Measurements from ENCODE around the gene MED20. TPM values are rescaled to one million over a fixed set of nuclear protein-coding genes. Genes with fewer than 3 reads are reported as not detected.

MED20 gene
- total RNA-seq, 5 donors from 2014 or later (not counting 1 experiment from before 2014, with no cell fraction given): 5.4 to 12.1 (median 11.1) TPM

- no peak for ATAC-seq (replicated peaks in 1 of 4)
- H3K4me3 Mint-ChIP-seq: no peak overlapping the region
- no CpG with 5 or more reads among the region's 2 CpGs for WGBS (ENCODE audit: insufficient coverage)
- DNase-seq: no peak
- Histone ChIP-seq H3K36me3 (ENCODE audit: control insufficient read depth in 2 of 2, extremely low read depth in 1 of 2, insufficient read depth in 1 of 2, low read length in 1 of 2) (no peaks in the 10 kb centered on the region), H3K4me1 (ENCODE audit: control insufficient read depth in 1 of 2, extremely low read depth in 1 of 2, insufficient read depth in 2 of 2, low read length in 2 of 2) (no peaks in the 10 kb centered on the region), H3K9me3 (no peaks in the 10 kb centered on the region), H3K27me3 (replicated peaks in 1 of 2; ENCODE audit: control insufficient read depth in 2 of 2, extremely low read depth in 1 of 2, insufficient read depth in 2 of 2, low read length in 1 of 2) (no peaks in the 10 kb centered on the region), H3K27ac (ENCODE audit: low read length) (no peak overlapping the region), H3K4me3 (ENCODE audit: control insufficient read depth in 1 of 2, extremely low read depth in 1 of 2, low read length in 1 of 2) (no peak overlapping the region)
- H3K4me1 Mint-ChIP-seq: no peaks in the 10 kb centered on the region
- H3K36me3 Mint-ChIP-seq: no peaks in the 10 kb centered on the region
- H3K27me3 Mint-ChIP-seq: no peaks in the 10 kb centered on the region
- H3K9me3 Mint-ChIP-seq: no peaks in the 10 kb centered on the region
- POLR2A ChIA-PET: no interaction called here
- H3K27ac Mint-ChIP-seq: no peak overlapping the region
- CTCF ChIA-PET: no interaction called here
These were observed 49.2 kb downstream of the MED20 start for GRCh38 chr6:41871691-41872090.

GRCh38 chr6:41859356-41859755, 61.6 kb downstream of the MED20 start:
- no peaks in the 10 kb centered on the region for H3K27me3 Mint-ChIP-seq
- Histone ChIP-seq H3K27me3 (replicated peaks in 1 of 2; ENCODE audit: control insufficient read depth in 2 of 2, extremely low read depth in 1 of 2, insufficient read depth in 2 of 2, low read length in 1 of 2) (no peaks in the 10 kb centered on the region), H3K36me3 (ENCODE audit: control insufficient read depth in 2 of 2, extremely low read depth in 1 of 2, insufficient read depth in 1 of 2, low read length in 1 of 2) (no peaks in the 10 kb centered on the region), H3K4me3 (ENCODE audit: control insufficient read depth in 1 of 2, extremely low read depth in 1 of 2, low read length in 1 of 2) (no peak overlapping the region), H3K27ac (ENCODE audit: low read length) (no peak overlapping the region), H3K9me3 (no peaks in the 10 kb centered on the region), H3K4me1 (ENCODE audit: control insufficient read depth in 1 of 2, extremely low read depth in 1 of 2, insufficient read depth in 2 of 2, low read length in 2 of 2) (no peaks in the 10 kb centered on the region)
- no peak for ATAC-seq (replicated peaks in 1 of 4)
- no peaks in the 10 kb centered on the region for H3K9me3 Mint-ChIP-seq
- no peaks in the 10 kb centered on the region for H3K4me1 Mint-ChIP-seq
- DNase-seq: no peak
- ChIA-PET POLR2A (no interaction called here), CTCF (interaction anchor here in 1 of 2 donors (0.5 kb wide), 1 partner anchor 78 kb away, joined by 3 read pairs; no protein-coding TSS in a partner anchor)
- no peak overlapping the region for H3K4me3 Mint-ChIP-seq
- WGBS (ENCODE audit: insufficient coverage): 100% methylated on average over 2 of the region's 6 CpGs
- no peak overlapping the region for H3K27ac Mint-ChIP-seq
- no peaks in the 10 kb centered on the region for H3K36me3 Mint-ChIP-seq

- CTCF ChIA-PET: interaction anchor here in 1 of 2 donors (0.5 kb wide), 1 partner anchor 77 kb away, joined by 3 read pairs; no protein-coding TSS in a partner anchor
- no peaks in the 10 kb centered on the region for H3K4me1 ChIP-seq (ENCODE audit: control insufficient read depth in 1 of 2, extremely low read depth in 1 of 2, insufficient read depth in 2 of 2, low read length in 2 of 2)
- no peaks in the 10 kb centered on the region for H3K36me3 ChIP-seq (ENCODE audit: control insufficient read depth in 2 of 2, extremely low read depth in 1 of 2, insufficient read depth in 1 of 2, low read length in 1 of 2)
- ATAC-seq (replicated peaks in 1 of 4): no peak
- H3K27me3 ChIP-seq (replicated peaks in 1 of 2; ENCODE audit: control insufficient read depth in 2 of 2, extremely low read depth in 1 of 2, insufficient read depth in 2 of 2, low read length in 1 of 2): no peaks in the 10 kb centered on the region
- Mint-ChIP-seq H3K4me3 (no peak overlapping the region), H3K36me3 (no peaks in the 10 kb centered on the region), H3K9me3 (no peaks in the 10 kb centered on the region), H3K27ac (no peak overlapping the region), H3K4me1 (no peaks in the 10 kb centered on the region), H3K27me3 (no peaks in the 10 kb centered on the region)
- no peaks in the 10 kb centered on the region for H3K9me3 ChIP-seq
- no peak overlapping the region for H3K27ac ChIP-seq (ENCODE audit: low read length)
- DNase-seq: no peak
- POLR2A ChIA-PET: no interaction called here
- 100% methylated on average over 1 of the region's 2 CpGs for WGBS (ENCODE audit: insufficient coverage)
- H3K4me3 ChIP-seq (ENCODE audit: control insufficient read depth in 1 of 2, extremely low read depth in 1 of 2, low read length in 1 of 2): no peak overlapping the region
These were observed 62.2 kb downstream of the MED20 start for GRCh38 chr6:41858703-41859102.

Other genes with a start within 250 kb of the MED20 start
- 10 to 100 TPM; 18.9 to 28.1 (median 19.5) TPM for gene TFEB, start 185.5 kb downstream of the MED20 start, total RNA-seq
- under 1 TPM in 3 of 5 donors, not detected in 2; 0.58 to 0.86 (median 0.70) TPM for gene PGC, start 173.7 kb downstream of the MED20 start, total RNA-seq
- 10 to 100 TPM in 1 of 5 donors, 1 to 10 TPM in 4; 5.2 to 10.4 (median 8.9) TPM for gene FRS3, start 141.2 kb downstream of the MED20 start, total RNA-seq
- under 1 TPM in 2 of 5 donors, not detected in 3; 0.44 to 0.60 TPM for gene PRICKLE4, start 140.4 kb downstream of the MED20 start, total RNA-seq
- 100 to 1,000 TPM; 124 to 131 (median 127) TPM for gene TOMM6, start 133.4 kb downstream of the MED20 start, total RNA-seq
- gene USP49, start 25.8 kb downstream of the MED20 start, total RNA-seq: 1 to 10 TPM; 2.5 to 5.2 (median 3.3) TPM
- 10 to 100 TPM in 3 of 5 donors, 1 to 10 TPM in 2; 3.5 to 20.5 (median 15.0) TPM for gene BYSL, start 360 bp upstream of the MED20 start, total RNA-seq
- gene CCND3, start 20.7 kb upstream of the MED20 start, total RNA-seq: 100 to 1,000 TPM; 265 to 532 (median 284) TPM
- 10 to 100 TPM; 46.0 to 55.5 (median 47.6) TPM for gene TAF8, start 129.4 kb upstream of the MED20 start, total RNA-seq
- under 1 TPM in 4 of 5 donors, not detected in 1; 0.05 to 0.18 (median 0.08) TPM for gene C6orf132, start 221.5 kb upstream of the MED20 start, total RNA-seq

Data from T-cell (primary cell).